ENCODE measurements around the gene NPC1. TPM values are rescaled to one million over a fixed set of nuclear protein-coding genes. Genes with fewer than 3 reads are reported as not detected.

Gene NPC1
- total and polyA plus RNA-seq, 2 of the 8 experiments (the other 6 are each of a cell fraction or from before 2014, with no cell fraction given): 34.1 to 39.5 TPM

DNA sequence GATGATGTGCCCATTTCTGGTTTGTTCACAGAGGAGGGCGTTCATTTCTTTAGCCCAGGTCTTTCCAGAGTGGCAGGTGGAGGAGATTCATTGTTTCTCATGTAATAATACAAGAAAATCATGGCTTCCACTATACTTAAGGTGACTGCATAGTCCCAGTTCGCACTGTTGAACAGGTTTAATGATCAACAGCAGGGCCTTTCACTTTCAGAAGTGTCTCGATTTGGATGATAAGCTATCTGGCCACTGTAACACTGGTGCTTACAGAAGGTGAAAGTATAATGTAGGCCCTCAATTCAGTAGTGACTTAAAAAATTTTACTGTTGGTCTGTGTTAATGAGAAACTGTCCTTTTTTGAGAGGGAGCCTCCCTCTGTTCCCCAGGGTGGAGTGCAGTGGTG is 81.6 kb downstream of the NPC1 start (continued):
- TF ChIP-seq, protein P1, sequence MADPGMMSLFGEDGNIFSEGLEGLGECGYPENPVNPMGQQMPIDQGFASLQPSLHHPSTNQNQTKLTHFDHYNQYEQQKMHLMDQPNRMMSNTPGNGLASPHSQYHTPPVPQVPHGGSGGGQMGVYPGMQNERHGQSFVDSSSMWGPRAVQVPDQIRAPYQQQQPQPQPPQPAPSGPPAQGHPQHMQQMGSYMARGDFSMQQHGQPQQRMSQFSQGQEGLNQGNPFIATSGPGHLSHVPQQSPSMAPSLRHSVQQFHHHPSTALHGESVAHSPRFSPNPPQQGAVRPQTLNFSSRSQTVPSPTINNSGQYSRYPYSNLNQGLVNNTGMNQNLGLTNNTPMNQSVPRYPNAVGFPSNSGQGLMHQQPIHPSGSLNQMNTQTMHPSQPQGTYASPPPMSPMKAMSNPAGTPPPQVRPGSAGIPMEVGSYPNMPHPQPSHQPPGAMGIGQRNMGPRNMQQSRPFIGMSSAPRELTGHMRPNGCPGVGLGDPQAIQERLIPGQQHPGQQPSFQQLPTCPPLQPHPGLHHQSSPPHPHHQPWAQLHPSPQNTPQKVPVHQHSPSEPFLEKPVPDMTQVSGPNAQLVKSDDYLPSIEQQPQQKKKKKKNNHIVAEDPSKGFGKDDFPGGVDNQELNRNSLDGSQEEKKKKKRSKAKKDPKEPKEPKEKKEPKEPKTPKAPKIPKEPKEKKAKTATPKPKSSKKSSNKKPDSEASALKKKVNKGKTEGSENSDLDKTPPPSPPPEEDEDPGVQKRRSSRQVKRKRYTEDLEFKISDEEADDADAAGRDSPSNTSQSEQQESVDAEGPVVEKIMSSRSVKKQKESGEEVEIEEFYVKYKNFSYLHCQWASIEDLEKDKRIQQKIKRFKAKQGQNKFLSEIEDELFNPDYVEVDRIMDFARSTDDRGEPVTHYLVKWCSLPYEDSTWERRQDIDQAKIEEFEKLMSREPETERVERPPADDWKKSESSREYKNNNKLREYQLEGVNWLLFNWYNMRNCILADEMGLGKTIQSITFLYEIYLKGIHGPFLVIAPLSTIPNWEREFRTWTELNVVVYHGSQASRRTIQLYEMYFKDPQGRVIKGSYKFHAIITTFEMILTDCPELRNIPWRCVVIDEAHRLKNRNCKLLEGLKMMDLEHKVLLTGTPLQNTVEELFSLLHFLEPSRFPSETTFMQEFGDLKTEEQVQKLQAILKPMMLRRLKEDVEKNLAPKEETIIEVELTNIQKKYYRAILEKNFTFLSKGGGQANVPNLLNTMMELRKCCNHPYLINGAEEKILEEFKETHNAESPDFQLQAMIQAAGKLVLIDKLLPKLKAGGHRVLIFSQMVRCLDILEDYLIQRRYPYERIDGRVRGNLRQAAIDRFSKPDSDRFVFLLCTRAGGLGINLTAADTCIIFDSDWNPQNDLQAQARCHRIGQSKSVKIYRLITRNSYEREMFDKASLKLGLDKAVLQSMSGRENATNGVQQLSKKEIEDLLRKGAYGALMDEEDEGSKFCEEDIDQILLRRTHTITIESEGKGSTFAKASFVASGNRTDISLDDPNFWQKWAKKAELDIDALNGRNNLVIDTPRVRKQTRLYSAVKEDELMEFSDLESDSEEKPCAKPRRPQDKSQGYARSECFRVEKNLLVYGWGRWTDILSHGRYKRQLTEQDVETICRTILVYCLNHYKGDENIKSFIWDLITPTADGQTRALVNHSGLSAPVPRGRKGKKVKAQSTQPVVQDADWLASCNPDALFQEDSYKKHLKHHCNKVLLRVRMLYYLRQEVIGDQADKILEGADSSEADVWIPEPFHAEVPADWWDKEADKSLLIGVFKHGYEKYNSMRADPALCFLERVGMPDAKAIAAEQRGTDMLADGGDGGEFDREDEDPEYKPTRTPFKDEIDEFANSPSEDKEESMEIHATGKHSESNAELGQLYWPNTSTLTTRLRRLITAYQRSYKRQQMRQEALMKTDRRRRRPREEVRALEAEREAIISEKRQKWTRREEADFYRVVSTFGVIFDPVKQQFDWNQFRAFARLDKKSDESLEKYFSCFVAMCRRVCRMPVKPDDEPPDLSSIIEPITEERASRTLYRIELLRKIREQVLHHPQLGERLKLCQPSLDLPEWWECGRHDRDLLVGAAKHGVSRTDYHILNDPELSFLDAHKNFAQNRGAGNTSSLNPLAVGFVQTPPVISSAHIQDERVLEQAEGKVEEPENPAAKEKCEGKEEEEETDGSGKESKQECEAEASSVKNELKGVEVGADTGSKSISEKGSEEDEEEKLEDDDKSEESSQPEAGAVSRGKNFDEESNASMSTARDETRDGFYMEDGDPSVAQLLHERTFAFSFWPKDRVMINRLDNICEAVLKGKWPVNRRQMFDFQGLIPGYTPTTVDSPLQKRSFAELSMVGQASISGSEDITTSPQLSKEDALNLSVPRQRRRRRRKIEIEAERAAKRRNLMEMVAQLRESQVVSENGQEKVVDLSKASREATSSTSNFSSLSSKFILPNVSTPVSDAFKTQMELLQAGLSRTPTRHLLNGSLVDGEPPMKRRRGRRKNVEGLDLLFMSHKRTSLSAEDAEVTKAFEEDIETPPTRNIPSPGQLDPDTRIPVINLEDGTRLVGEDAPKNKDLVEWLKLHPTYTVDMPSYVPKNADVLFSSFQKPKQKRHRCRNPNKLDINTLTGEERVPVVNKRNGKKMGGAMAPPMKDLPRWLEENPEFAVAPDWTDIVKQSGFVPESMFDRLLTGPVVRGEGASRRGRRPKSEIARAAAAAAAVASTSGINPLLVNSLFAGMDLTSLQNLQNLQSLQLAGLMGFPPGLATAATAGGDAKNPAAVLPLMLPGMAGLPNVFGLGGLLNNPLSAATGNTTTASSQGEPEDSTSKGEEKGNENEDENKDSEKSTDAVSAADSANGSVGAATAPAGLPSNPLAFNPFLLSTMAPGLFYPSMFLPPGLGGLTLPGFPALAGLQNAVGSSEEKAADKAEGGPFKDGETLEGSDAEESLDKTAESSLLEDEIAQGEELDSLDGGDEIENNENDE (IDR thresholded peaks at IDR 0.05; ENCODE audit: insufficient replicate concordance, low read length): no peak
- TF ChIP-seq MAFK (IDR thresholded peaks at IDR 0.05; ENCODE audit: low read depth, low read length): no peak
- TF ChIP-seq ASH2L (IDR thresholded peaks at IDR 0.05; ENCODE audit: low read length): no peak
- TF ChIP-seq RFX5 (IDR thresholded peaks at IDR 0.05; ENCODE audit: borderline replicate concordance, low read depth, low read length): no peak
- no peak for TF ChIP-seq SP4 (IDR thresholded peaks at IDR 0.05; ENCODE audit: low read length)
- TF ChIP-seq RNF2 (IDR thresholded peaks at IDR 0.05; ENCODE audit: borderline replicate concordance, low read depth, low read length, missing control alignments, poor library complexity, severe bottlenecking): no peak
- no peak for TF ChIP-seq EZH2 (IDR thresholded peaks at IDR 0.05; ENCODE audit: low read depth, low read length, severe bottlenecking)
- no peak for TF ChIP-seq POLR2AphosphoS5 (IDR thresholded peaks at IDR 0.05; ENCODE audit: low read depth, low read length)
- TF ChIP-seq CHD2 (IDR thresholded peaks at IDR 0.05; ENCODE audit: low read length): no peak
- TF ChIP-seq CREB1 (IDR thresholded peaks at IDR 0.05): no peak
- TF ChIP-seq YY1 (IDR thresholded peaks at IDR 0.05; ENCODE audit: low read depth, low read length): no peak

Data from H1 (cell line).